ENCODE data around the gene POU2F3.

DNA sequence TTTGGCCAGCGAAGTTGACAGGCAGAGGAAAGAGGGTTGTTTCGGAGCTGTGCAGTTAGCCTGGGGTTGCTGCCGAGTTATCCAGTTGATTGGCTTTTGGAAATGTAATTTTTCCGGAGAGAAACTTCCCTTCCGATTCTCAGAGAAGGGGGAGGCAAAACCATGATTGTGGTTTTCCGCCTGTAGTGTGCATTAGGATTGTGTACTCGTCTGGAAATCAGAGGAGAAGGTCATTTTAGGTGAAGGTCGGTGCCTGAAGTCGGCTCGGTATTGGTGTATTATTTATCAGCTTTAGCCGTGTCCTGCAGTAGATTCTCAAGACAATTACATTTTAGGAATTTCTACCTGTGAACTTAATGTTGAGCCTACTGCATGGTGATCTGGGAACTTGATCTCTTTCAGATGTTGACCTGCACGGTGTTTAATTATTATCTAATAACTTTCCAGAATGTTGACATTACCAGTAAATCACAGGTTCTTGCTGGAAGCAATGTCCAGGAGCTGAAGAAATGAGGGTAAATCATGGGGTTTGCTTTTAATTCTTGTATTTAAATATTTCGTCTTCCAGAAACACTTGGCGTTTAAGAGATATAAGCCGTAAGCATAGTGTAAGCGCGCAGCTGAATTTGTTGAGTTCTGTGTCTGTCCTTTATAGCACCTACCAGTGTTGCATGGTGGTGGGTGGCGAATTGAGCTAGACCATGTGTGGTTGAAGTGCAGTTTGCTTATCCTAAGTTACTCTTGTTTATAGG lies 97.6 kb downstream of the POU2F3 start:
- TF ChIP-seq POLR2A (IDR thresholded peaks at IDR 0.05) = peak in 1 of 3 donors; percentile 27
- TF ChIP-seq, protein P1, sequence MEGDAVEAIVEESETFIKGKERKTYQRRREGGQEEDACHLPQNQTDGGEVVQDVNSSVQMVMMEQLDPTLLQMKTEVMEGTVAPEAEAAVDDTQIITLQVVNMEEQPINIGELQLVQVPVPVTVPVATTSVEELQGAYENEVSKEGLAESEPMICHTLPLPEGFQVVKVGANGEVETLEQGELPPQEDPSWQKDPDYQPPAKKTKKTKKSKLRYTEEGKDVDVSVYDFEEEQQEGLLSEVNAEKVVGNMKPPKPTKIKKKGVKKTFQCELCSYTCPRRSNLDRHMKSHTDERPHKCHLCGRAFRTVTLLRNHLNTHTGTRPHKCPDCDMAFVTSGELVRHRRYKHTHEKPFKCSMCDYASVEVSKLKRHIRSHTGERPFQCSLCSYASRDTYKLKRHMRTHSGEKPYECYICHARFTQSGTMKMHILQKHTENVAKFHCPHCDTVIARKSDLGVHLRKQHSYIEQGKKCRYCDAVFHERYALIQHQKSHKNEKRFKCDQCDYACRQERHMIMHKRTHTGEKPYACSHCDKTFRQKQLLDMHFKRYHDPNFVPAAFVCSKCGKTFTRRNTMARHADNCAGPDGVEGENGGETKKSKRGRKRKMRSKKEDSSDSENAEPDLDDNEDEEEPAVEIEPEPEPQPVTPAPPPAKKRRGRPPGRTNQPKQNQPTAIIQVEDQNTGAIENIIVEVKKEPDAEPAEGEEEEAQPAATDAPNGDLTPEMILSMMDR (IDR thresholded peaks at IDR 0.05) = no peak

Data from body of pancreas (tissue), 4 donors.